ENCODE data around the gene RELT.

RELT gene

GRCh38 chr11:73390601-73391565 is 14.7 kb downstream of the RELT start:
- Histone ChIP-seq H3K27ac (ENCODE audit: low read length) (no peak overlapping the region), H3F3A (ENCODE audit: insufficient read depth, low read length) (no peaks in the 10 kb centered on the region), H3K9me3 (replicated peaks; ENCODE audit: insufficient read depth, low read length) (no peaks in the 10 kb centered on the region), H3K36me3 (replicated peaks; ENCODE audit: insufficient read depth, low read length) (no peaks in the 10 kb centered on the region), H3K79me2 (ENCODE audit: low read length) (peaks cover 31% of the 10 kb centered on the region), H3K4me3 (ENCODE audit: low read length) (no peak overlapping the region), H3K9ac (ENCODE audit: low read length) (no peak overlapping the region), H3K4me2 (ENCODE audit: low read depth, low read length) (no peak overlapping the region), H3K27me3 (replicated peaks; ENCODE audit: insufficient read depth, low read length) (no peaks in the 10 kb centered on the region), H3K4me1 (ENCODE audit: low read length) (no peaks in the 10 kb centered on the region), H3K9me2 (replicated peaks; ENCODE audit: insufficient read depth, low read length) (no peaks in the 10 kb centered on the region), H4K20me1 (ENCODE audit: insufficient read depth, low read length) (no peaks in the 10 kb centered on the region; the same call in 1 of the 2 replicates), H2AFZ (ENCODE audit: low read length) (no peak overlapping the region)
- TF ChIP-seq EZH2 (optimal IDR thresholded peaks at IDR 0.05; ENCODE audit: low read depth, low read length), result no peak
- TF ChIP-seq EZH2phosphoT487 (IDR thresholded peaks at IDR 0.05; ENCODE audit: low read length), result no peak
- no peak for TF ChIP-seq CTCF (IDR thresholded peaks at IDR 0.05; ENCODE audit: low read length)
- DNase-seq, result no peak

GRCh38 chr11:73391665-73392064 is 15.5 kb downstream of the RELT start:
- no peaks in the 10 kb centered on the region for H3K9me3 ChIP-seq (replicated peaks; ENCODE audit: insufficient read depth, low read length)
- no peak overlapping the region for H3K9ac ChIP-seq (ENCODE audit: low read length)

GRCh38 chr11:73392108-73393010 is 16.2 kb downstream of the RELT start:
- DNase-seq, result no peak
- H3K9me2 ChIP-seq (replicated peaks; ENCODE audit: insufficient read depth, low read length), result no peaks in the 10 kb centered on the region
- no peak overlapping the region for H3K4me2 ChIP-seq (ENCODE audit: low read depth, low read length)
- no peaks in the 10 kb centered on the region for H3K36me3 ChIP-seq (replicated peaks; ENCODE audit: insufficient read depth, low read length)
- H3K4me3 ChIP-seq (ENCODE audit: low read length), result no peak overlapping the region
- H3K27me3 ChIP-seq (replicated peaks; ENCODE audit: insufficient read depth, low read length), result no peaks in the 10 kb centered on the region
- H2AFZ ChIP-seq (ENCODE audit: low read length), result no peak overlapping the region
- no peaks in the 10 kb centered on the region for H3F3A ChIP-seq (ENCODE audit: insufficient read depth, low read length)
- H3K79me2 ChIP-seq (ENCODE audit: low read length), result peaks cover 16% of the 10 kb centered on the region
- H3K4me1 ChIP-seq (ENCODE audit: low read length), result no peaks in the 10 kb centered on the region
- H3K9ac ChIP-seq (ENCODE audit: low read length), result no peak overlapping the region
- H4K20me1 ChIP-seq (ENCODE audit: insufficient read depth, low read length), result no peaks in the 10 kb centered on the region; the same call in 1 of the 2 replicates
- TF ChIP-seq EZH2phosphoT487 (IDR thresholded peaks at IDR 0.05; ENCODE audit: low read length) (no peak), CTCF (IDR thresholded peaks at IDR 0.05; ENCODE audit: low read length) (no peak), EZH2 (optimal IDR thresholded peaks at IDR 0.05; ENCODE audit: low read depth, low read length) (no peak)
- no peak overlapping the region for H3K27ac ChIP-seq (ENCODE audit: low read length)
- no peaks in the 10 kb centered on the region for H3K9me3 ChIP-seq (replicated peaks; ENCODE audit: insufficient read depth, low read length)

More at GRCh38 chr11:73391665-73392064, 15.5 kb downstream of the RELT start:
- TF ChIP-seq EZH2phosphoT487 (IDR thresholded peaks at IDR 0.05; ENCODE audit: low read length) (no peak), CTCF (IDR thresholded peaks at IDR 0.05; ENCODE audit: low read length) (no peak), EZH2 (optimal IDR thresholded peaks at IDR 0.05; ENCODE audit: low read depth, low read length) (no peak)
- Histone ChIP-seq H3K79me2 (ENCODE audit: low read length) (peaks cover 23% of the 10 kb centered on the region), H3K27ac (ENCODE audit: low read length) (no peak overlapping the region), H3K9me2 (replicated peaks; ENCODE audit: insufficient read depth, low read length) (no peaks in the 10 kb centered on the region), H3K36me3 (replicated peaks; ENCODE audit: insufficient read depth, low read length) (no peaks in the 10 kb centered on the region), H3K4me2 (ENCODE audit: low read depth, low read length) (no peak overlapping the region), H4K20me1 (ENCODE audit: insufficient read depth, low read length) (no peaks in the 10 kb centered on the region; the same call in 1 of the 2 replicates), H3F3A (ENCODE audit: insufficient read depth, low read length) (no peaks in the 10 kb centered on the region), H3K27me3 (replicated peaks; ENCODE audit: insufficient read depth, low read length) (no peaks in the 10 kb centered on the region), H3K4me3 (ENCODE audit: low read length) (no peak overlapping the region), H3K4me1 (ENCODE audit: low read length) (no peaks in the 10 kb centered on the region), H2AFZ (ENCODE audit: low read length) (no peak overlapping the region)
- DNase-seq, result no peak

All from MM.1S (cell line).